GM21717 (cell line): Measurements from ENCODE around the gene AP3B1.

Experiments used
- ATAC-seq: cut with Tn5 transposase; IDR thresholded peaks from one replicate; pipeline ENCODE4 v1.9.1; 2021; ENCODE audit warnings: mild to moderate bottlenecking, moderate library complexity; ENCODE audit not compliant: unreplicated experiment

Gene AP3B1

GRCh38 chr5:77983482-77984199 lies 310.9 kb downstream of the AP3B1 start:
- no peak for ATAC-seq

- no peak for ATAC-seq
Measured at GRCh38 chr5:77981820-77982219, 312.7 kb downstream of the AP3B1 start.

- ATAC-seq = no peak
Measured at GRCh38 chr5:77974576-77974975, 319.9 kb downstream of the AP3B1 start.

DNA sequence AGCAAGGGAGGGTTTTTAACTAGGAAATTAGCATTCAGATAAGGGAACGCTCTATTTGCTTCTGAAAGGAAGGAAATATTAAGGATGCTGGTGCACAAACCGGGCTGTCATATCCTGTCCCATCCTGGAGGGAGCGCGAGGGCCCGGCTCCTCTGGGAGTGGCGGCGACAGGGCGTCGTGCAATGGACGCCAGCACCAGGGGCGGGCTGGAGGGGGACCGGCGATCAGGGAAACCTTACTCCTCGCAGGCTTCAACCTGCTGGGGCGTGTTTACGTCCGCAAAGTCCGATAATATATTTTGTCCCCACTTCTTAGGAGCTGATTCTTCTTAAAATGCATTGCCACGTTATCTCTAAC lies 321.3 kb downstream of the AP3B1 start:
- ATAC-seq = no peak

- ATAC-seq = no peak
Measured at GRCh38 chr5:77972469-77973252, 321.8 kb downstream of the AP3B1 start.

GRCh38 chr5:77971776-77972468 lies 322.6 kb downstream of the AP3B1 start:
- no peak for ATAC-seq

- no peak for ATAC-seq
Measured at GRCh38 chr5:77970891-77971290, 323.6 kb downstream of the AP3B1 start.

DNA sequence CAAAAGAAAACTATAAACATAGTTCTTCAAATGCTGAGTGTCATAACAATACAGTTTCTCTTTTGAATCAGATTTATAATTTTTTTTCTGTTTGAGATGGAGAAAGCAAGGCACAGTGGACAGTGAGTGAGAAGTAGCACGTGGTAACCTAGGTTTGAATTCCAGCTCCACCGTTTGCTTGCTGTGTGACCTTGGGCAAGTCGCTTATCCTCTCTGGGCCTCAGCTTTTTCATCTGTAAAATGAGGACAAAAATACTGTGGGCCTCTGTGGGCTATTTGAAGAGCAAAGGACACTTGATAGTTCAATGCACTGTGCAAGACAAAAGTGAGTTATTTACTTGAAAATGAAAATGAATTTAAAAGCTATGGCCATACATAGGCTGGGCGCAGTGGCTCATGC lies 330.7 kb downstream of the AP3B1 start:
- no peak for ATAC-seq

GRCh38 chr5:77960863-77961396 lies 333.6 kb downstream of the AP3B1 start:
- ATAC-seq = no peak

GRCh38 chr5:77960305-77960704 lies 334.2 kb downstream of the AP3B1 start:
- ATAC-seq = no peak

- no peak for ATAC-seq
Measured at GRCh38 chr5:77958642-77959330, 335.7 kb downstream of the AP3B1 start.

GRCh38 chr5:77957931-77958521 lies 336.5 kb downstream of the AP3B1 start:
- no peak for ATAC-seq

DNA sequence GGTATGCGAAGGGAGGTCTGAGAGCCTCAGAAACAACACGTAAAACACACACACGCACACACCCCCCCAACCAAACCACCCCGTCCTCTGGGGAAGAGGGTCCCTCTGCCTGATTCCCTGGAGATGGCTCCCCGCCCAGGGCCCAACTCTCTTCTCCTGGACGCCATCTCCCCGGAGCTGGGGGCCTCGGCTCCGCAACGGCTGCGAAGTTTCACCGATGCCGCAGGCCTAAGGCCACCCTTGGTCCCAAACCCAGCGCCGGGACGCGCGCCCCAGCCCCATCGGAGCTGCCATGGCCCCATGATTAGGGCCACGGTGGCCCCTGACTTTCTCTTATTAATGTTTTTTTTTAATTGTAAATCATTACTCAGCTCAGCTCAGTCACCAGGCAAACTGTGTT lies 337.0 kb downstream of the AP3B1 start:
- ATAC-seq = no peak

- ATAC-seq = no peak
Measured at GRCh38 chr5:77957081-77957480, 337.4 kb downstream of the AP3B1 start.

DNA sequence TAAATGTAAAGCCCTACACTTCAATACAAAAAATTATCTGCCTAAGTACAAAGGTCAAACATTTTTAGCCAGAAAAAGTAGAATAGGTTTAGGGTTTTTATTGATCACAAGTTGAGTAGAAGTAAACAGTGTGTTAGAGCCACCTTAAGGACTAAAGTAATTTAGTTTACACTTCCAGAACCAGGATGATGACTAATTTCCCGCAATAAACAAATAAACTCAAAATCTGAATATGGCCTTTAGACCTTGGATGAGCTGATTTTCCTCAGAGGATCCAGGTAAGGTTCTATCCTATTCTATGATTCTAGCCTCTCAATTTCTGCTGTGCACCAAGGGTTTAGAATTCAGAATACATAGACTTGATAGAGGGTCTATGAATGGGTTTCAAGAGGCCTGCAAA lies 338.9 kb downstream of the AP3B1 start:
- ATAC-seq = no peak

DNA sequence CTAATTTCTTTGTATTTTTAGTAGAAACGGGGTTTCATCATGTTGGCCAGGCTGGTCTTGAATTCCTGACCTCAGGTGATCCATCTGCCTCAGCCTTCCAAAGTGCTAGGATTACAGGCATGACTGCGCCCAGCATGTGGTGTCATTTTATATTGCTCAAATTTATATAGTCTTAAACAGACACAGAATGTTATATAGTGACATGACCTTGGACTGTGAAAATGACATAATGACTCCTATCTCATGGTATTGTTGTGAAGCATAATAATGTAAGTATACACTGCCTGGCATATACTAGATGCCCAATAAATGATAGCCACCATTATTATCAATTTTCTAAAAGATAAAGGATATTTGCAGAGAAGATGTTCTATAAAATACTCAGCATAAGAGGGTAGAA lies 341.1 kb downstream of the AP3B1 start:
- ATAC-seq = no peak

- ATAC-seq = no peak
Measured at GRCh38 chr5:77952636-77953212, 341.8 kb downstream of the AP3B1 start.
